Head of caudate nucleus (tissue), 42 donors: ENCODE data around the gene VAMP2.

Experiments
- DNase-seq, 42 donors: peaks; one replicate each; pipeline versions ENCODE4 v3.0.0 to v3.0.0-alpha.2; 2020 to 2021; ENCODE audit warnings: mixed read lengths in 7 of 42
- intact Hi-C: fragments of 100-400 bp; cut with DNase I; formaldehyde crosslinking; loops from one replicate; pipeline ENCODE4 v1.15.0; 2022

VAMP2 gene

GRCh38 chr17:8162233-8162996 is at the start of gene VAMP2:
Gene VAMP2 (minus strand): TSS chr17:8162948. CDS start chr17:8162879, 69 bp downstream.
- DNase-seq, result peak in 41 of 42 donors; percentile 55 to 94 (median 86)

GRCh38 chr17:8210761-8211458 is 48.2 kb upstream of the VAMP2 start:
- peak in 2 of 42 donors; percentile 10 to 20 for DNase-seq
- intact Hi-C loops, result no loop called here

More at GRCh38 chr17:8162233-8162996, at the start of gene VAMP2:
- intact Hi-C loops, result no loop called here

GRCh38 chr17:8209907-8210760 is 47.4 kb upstream of the VAMP2 start, which contains the start of gene AURKB:
Gene AURKB (minus strand): TSS chr17:8210575. CDS start chr17:8210224, 351 bp downstream.
- peak; percentile 89 to 98 (median 95) for DNase-seq
- intact Hi-C loops, result no loop called here

GRCh38 chr17:8206536-8206935 is 43.8 kb upstream of the VAMP2 start:
- intact Hi-C loops, result no loop called here
- DNase-seq, result no peak

GRCh38 chr17:8204761-8205555 is 42.2 kb upstream of the VAMP2 start:
- DNase-seq, result no peak
- intact Hi-C loops, result no loop called here

- DNase-seq, result peak; percentile 70 to 99 (median 95)
- intact Hi-C loops, result no loop called here
These were observed 29.5 kb upstream of the VAMP2 start for GRCh38 chr17:8192070-8192815.

GRCh38 chr17:8190506-8190905 is 27.8 kb upstream of the VAMP2 start:
- intact Hi-C loops, result no loop called here
- DNase-seq, result no peak

- intact Hi-C loops, result loop anchor here (10.0 kb wide), 1 partner anchor 65 kb away; the partner anchor contains the start of gene HES7
- DNase-seq, result peak; percentile 98 to 100 (median 99)
These were observed 27.1 kb upstream of the VAMP2 start, which contains the start of gene BORCS6 for GRCh38 chr17:8189711-8190477. Gene BORCS6 (minus strand): TSS chr17:8190180. CDS start chr17:8190140, 40 bp downstream.

GRCh38 chr17:8189041-8189710 is 26.4 kb upstream of the VAMP2 start:
- intact Hi-C loops, result loop anchor here (10.0 kb wide), 1 partner anchor 64 kb away; the partner anchor contains the start of gene HES7
- peak in 6 of 42 donors; percentile 19 to 38 (median 28) for DNase-seq

- intact Hi-C loops, result loop anchor here (10.0 kb wide), 1 partner anchor 64 kb away; the partner anchor contains the start of gene HES7
- peak in 6 of 42 donors; percentile 13 to 28 (median 25) for DNase-seq
These were observed 25.6 kb upstream of the VAMP2 start for GRCh38 chr17:8188263-8188839.

- DNase-seq, result peak; percentile 67 to 96 (median 89)
- intact Hi-C loops, result loop anchor here (2.0 to 10.0 kb wide), 3 partner anchors 31 to 63 kb away; partner anchors contain the start of gene HES7
These were observed 24.9 kb upstream of the VAMP2 start for GRCh38 chr17:8187517-8188262.

- intact Hi-C loops, result loop anchor here (2.0 to 10.0 kb wide), 3 partner anchors 30 to 62 kb away; partner anchors contain the start of gene HES7
- DNase-seq, result peak; percentile 82 to 97 (median 93)
These were observed 24.2 kb upstream of the VAMP2 start for GRCh38 chr17:8186787-8187516.

GRCh38 chr17:8186446-8186786 is 23.7 kb upstream of the VAMP2 start:
- intact Hi-C loops, result loop anchor here (2.0 to 10.0 kb wide), 3 partner anchors 30 to 62 kb away; partner anchors contain the start of gene HES7
- DNase-seq, result no peak
